Trophoblast cell (in vitro differentiated cells and primary cell): Measurements from ENCODE around the gene NF1.

Experiments used
- DNase-seq, 2 donors: peaks; one replicate each; pipeline ENCODE4 v3.0.0-alpha.2; 2016
- H2AFZ ChIP-seq: 2 replicates; pipeline ENCODE4 v1.6.1; 2013; ENCODE audit warnings: low read length, moderate library complexity, mild to moderate bottlenecking; ENCODE audit not compliant: insufficient read depth, poor library complexity
- H2AK5ac ChIP-seq: 2 replicates; pipeline ENCODE4 v1.6.1; 2013; ENCODE audit warnings: mild to moderate bottlenecking, low read length
- H2BK120ac ChIP-seq: 2 replicates; pipeline ENCODE4 v1.6.1; 2013; ENCODE audit warnings: low read length, mild to moderate bottlenecking, moderate library complexity; ENCODE audit not compliant: insufficient read depth, poor library complexity
- H2BK12ac ChIP-seq: 2 replicates; pipeline ENCODE4 v1.6.1; 2013; ENCODE audit warnings: mild to moderate bottlenecking, low read length, moderate library complexity
- H2BK5ac ChIP-seq: 2 replicates; pipeline ENCODE4 v1.6.1; 2013; ENCODE audit warnings: low read length, low read depth, moderate library complexity, mild to moderate bottlenecking; ENCODE audit not compliant: poor library complexity
- H3K14ac ChIP-seq: 2 replicates; pipeline ENCODE4 v1.6.1; 2013; ENCODE audit warnings: mild to moderate bottlenecking, low read length
- H3K18ac ChIP-seq: 2 replicates; pipeline ENCODE4 v1.6.1; 2013; ENCODE audit warnings: mild to moderate bottlenecking, low read length
- H3K23ac ChIP-seq: 2 replicates; pipeline ENCODE4 v1.6.1; 2013; ENCODE audit warnings: low read length
- H3K27ac ChIP-seq: 2 replicates; pipeline ENCODE4 v1.5.1; 2013; ENCODE audit warnings: low read depth, mild to moderate bottlenecking, inconsistent platforms, low read length, moderate library complexity
- H3K27me3 ChIP-seq: 2 replicates; pipeline ENCODE4 v1.6.1; 2013; ENCODE audit warnings: inconsistent platforms, mild to moderate bottlenecking, low read length, moderate library complexity; ENCODE audit not compliant: insufficient read depth
- H3K36me3 ChIP-seq, 2 experiments: 1 replicate in 1 of 2; 2 replicates in 1 of 2; pipeline ENCODE4 v1.6.1; 2013; ENCODE audit warnings: low read length in 2 of 2, mild to moderate bottlenecking in 2 of 2, moderate library complexity in 1 of 2; ENCODE audit not compliant: insufficient read depth in 2 of 2, control insufficient read depth in 1 of 2
- H3K4ac ChIP-seq: 2 replicates; pipeline ENCODE4 v1.6.1; 2013; ENCODE audit warnings: low read depth, mild to moderate bottlenecking, low read length, moderate library complexity
- H3K4me1 ChIP-seq, 2 experiments: 1 replicate in 1 of 2; 2 replicates in 1 of 2; pipeline ENCODE4 v1.6.1; 2013; ENCODE audit warnings: low read length in 2 of 2, mild to moderate bottlenecking in 2 of 2, moderate library complexity in 1 of 2; ENCODE audit not compliant: insufficient read depth in 2 of 2, control insufficient read depth in 1 of 2
- H3K4me2 ChIP-seq: 2 replicates; pipeline ENCODE4 v1.6.1; 2013; ENCODE audit warnings: inconsistent platforms, mild to moderate bottlenecking, low read length, moderate library complexity
- H3K4me3 ChIP-seq: 2 replicates; pipeline ENCODE4 v1.5.1; 2013; ENCODE audit warnings: mild to moderate bottlenecking, low read depth, low read length, inconsistent platforms
- H3K79me1 ChIP-seq: one replicate; pipeline ENCODE4 v1.6.1; 2013; ENCODE audit warnings: low read length
- H3K79me2 ChIP-seq: 2 replicates; pipeline ENCODE4 v1.6.1; 2013; ENCODE audit warnings: low read length, mild to moderate bottlenecking; ENCODE audit not compliant: control insufficient read depth, insufficient read depth, poor library complexity
- H3K9ac ChIP-seq: 2 replicates; pipeline ENCODE4 v1.6.1; 2013; ENCODE audit warnings: mild to moderate bottlenecking, low read length
- H3K9me3 ChIP-seq: 2 replicates; pipeline ENCODE4 v1.6.1; 2013; ENCODE audit warnings: low read depth, mild to moderate bottlenecking, control low read depth, inconsistent platforms, low read length; ENCODE audit not compliant: insufficient read depth
- H4K12ac ChIP-seq: 2 replicates; pipeline ENCODE4 v1.6.1; 2013; ENCODE audit warnings: low read depth, mild to moderate bottlenecking, low read length, moderate library complexity
- H4K8ac ChIP-seq: 2 replicates; pipeline ENCODE4 v1.6.1; 2013; ENCODE audit warnings: low read depth, mild to moderate bottlenecking, low read length, moderate library complexity
- H4K91ac ChIP-seq: one replicate; pipeline ENCODE4 v1.6.1; 2013; ENCODE audit warnings: low read depth, mild to moderate bottlenecking, low read length, moderate library complexity
- WGBS: extraction: QIAGEN DNeasy Blood & Tissue Kit; methylation state at CpG from one replicate; pipeline ENCODE4 v1.1.7; 2013; ENCODE audit warnings: missing lambda C conversion rate; ENCODE audit not compliant: insufficient read length, insufficient coverage; ENCODE audit errors: extremely low coverage; 5-methylcytosine and 5-hydroxymethylcytosine counted together

The NF1 gene

GRCh38 chr17:31289790-31290189, 195.0 kb downstream of the NF1 start:
- H3K36me3 ChIP-seq = peaks cover 2% of the 10 kb centered on the region in 2 experiments
- no peaks in the 10 kb centered on the region for H3K79me2 ChIP-seq
- no peak overlapping the region for H3K23ac ChIP-seq
- no peak overlapping the region for H4K12ac ChIP-seq
- no peaks in the 10 kb centered on the region for H3K79me1 ChIP-seq
- H4K91ac ChIP-seq = no peak overlapping the region
- no peak overlapping the region for H3K4ac ChIP-seq
- H2BK5ac ChIP-seq = no peak overlapping the region
- no peak overlapping the region for H3K4me3 ChIP-seq
- H2BK120ac ChIP-seq = no peak overlapping the region
- no peak overlapping the region for H2AFZ ChIP-seq
- no peak overlapping the region for H4K8ac ChIP-seq
- no peaks in the 10 kb centered on the region for H3K4me1 ChIP-seq
- H3K4me2 ChIP-seq = no peak overlapping the region
- no peak overlapping the region for H3K27ac ChIP-seq
- no peak overlapping the region for H2BK12ac ChIP-seq
- no peak overlapping the region for H3K18ac ChIP-seq
- DNase-seq = no peak
- no peak overlapping the region for H3K14ac ChIP-seq
- H2AK5ac ChIP-seq = no peak overlapping the region
- no peak overlapping the region for H3K9ac ChIP-seq
- no CpG with 5 or more reads among the region's 3 CpGs for WGBS
- no peaks in the 10 kb centered on the region for H3K9me3 ChIP-seq
- H3K27me3 ChIP-seq = no peaks in the 10 kb centered on the region

GRCh38 chr17:31291820-31292219, 197.0 kb downstream of the NF1 start:
- Histone ChIP-seq H3K23ac (no peak overlapping the region), H3K36me3 (peaks cover 2% of the 10 kb centered on the region in 2 experiments), H3K79me1 (no peaks in the 10 kb centered on the region), H3K4me1 (no peaks in the 10 kb centered on the region), H2AK5ac (no peak overlapping the region), H3K4me3 (no peak overlapping the region), H3K14ac (no peak overlapping the region), H4K8ac (no peak overlapping the region), H3K79me2 (no peaks in the 10 kb centered on the region), H2BK5ac (no peak overlapping the region), H3K27ac (no peak overlapping the region), H2BK12ac (no peak overlapping the region), H3K9me3 (no peaks in the 10 kb centered on the region), H4K91ac (no peak overlapping the region), H2AFZ (no peak overlapping the region), H4K12ac (no peak overlapping the region), H2BK120ac (no peak overlapping the region), H3K18ac (no peak overlapping the region), H3K9ac (no peak overlapping the region), H3K27me3 (no peaks in the 10 kb centered on the region), H3K4me2 (no peak overlapping the region), H3K4ac (no peak overlapping the region)
- no peak for DNase-seq

GRCh38 chr17:31293581-31293980, 198.8 kb downstream of the NF1 start:
- Histone ChIP-seq H3K27me3 (no peaks in the 10 kb centered on the region), H3K79me2 (no peaks in the 10 kb centered on the region), H3K4ac (no peak overlapping the region), H3K4me2 (no peak overlapping the region), H2AFZ (no peak overlapping the region), H3K36me3 (peaks cover 0 to 1% of the 10 kb centered on the region in 2 experiments), H2BK120ac (no peak overlapping the region), H4K12ac (no peak overlapping the region), H2AK5ac (no peak overlapping the region), H3K23ac (no peak overlapping the region), H3K4me3 (no peak overlapping the region), H2BK12ac (no peak overlapping the region), H3K79me1 (no peaks in the 10 kb centered on the region), H2BK5ac (no peak overlapping the region), H3K9ac (no peak overlapping the region), H3K14ac (no peak overlapping the region), H3K9me3 (no peaks in the 10 kb centered on the region), H3K27ac (no peak overlapping the region), H4K8ac (no peak overlapping the region), H4K91ac (no peak overlapping the region), H3K18ac (no peak overlapping the region), H3K4me1 (no peaks in the 10 kb centered on the region)
- peak; percentile 12 to 79 for DNase-seq
- no CpG with 5 or more reads among the region's 2 CpGs for WGBS

GRCh38 chr17:31294231-31294630, 199.5 kb downstream of the NF1 start:
- no peak overlapping the region for H2BK12ac ChIP-seq
- H3K36me3 ChIP-seq = peaks cover 0 to 1% of the 10 kb centered on the region in 2 experiments
- no peak overlapping the region for H3K9ac ChIP-seq
- H4K91ac ChIP-seq = no peak overlapping the region
- no peak overlapping the region for H2BK5ac ChIP-seq
- no peak overlapping the region for H3K4me2 ChIP-seq
- H3K9me3 ChIP-seq = no peaks in the 10 kb centered on the region
- H3K79me2 ChIP-seq = no peaks in the 10 kb centered on the region
- WGBS = no CpG with 5 or more reads among the region's 3 CpGs
- H3K4ac ChIP-seq = no peak overlapping the region
- H2BK120ac ChIP-seq = no peak overlapping the region
- H3K27me3 ChIP-seq = no peaks in the 10 kb centered on the region
- DNase-seq = no peak
- H3K14ac ChIP-seq = no peak overlapping the region
- no peak overlapping the region for H4K8ac ChIP-seq
- no peak overlapping the region for H3K18ac ChIP-seq
- H2AFZ ChIP-seq = no peak overlapping the region
- H3K4me3 ChIP-seq = no peak overlapping the region
- no peak overlapping the region for H4K12ac ChIP-seq
- no peak overlapping the region for H3K23ac ChIP-seq
- H3K27ac ChIP-seq = no peak overlapping the region
- no peak overlapping the region for H2AK5ac ChIP-seq
- H3K4me1 ChIP-seq = no peaks in the 10 kb centered on the region
- H3K79me1 ChIP-seq = no peaks in the 10 kb centered on the region
